NCI-H2107 (cell line): ENCODE measurements around the gene PRKRIP1.
"Not testable (repeated sequence)": the region's sequence is repeated elsewhere in the genome, so short reads cannot be mapped to it uniquely, and the experiment has no call there.

Experiments used
- DNase-seq: peaks from one replicate; lab custom pipeline; 2025; lab: John Stamatoyannopoulos, UW

The PRKRIP1 gene

GRCh38 chr7:102404005-102404861 lies 8.1 kb downstream of the PRKRIP1 start:
- peak; percentile 49 for DNase-seq

GRCh38 chr7:102404862-102405188 lies 8.7 kb downstream of the PRKRIP1 start:
- DNase-seq: not testable (repeated sequence)

- DNase-seq: no peak
Observed at GRCh38 chr7:102407910-102408309, 11.7 kb downstream of the PRKRIP1 start.

GRCh38 chr7:102408530-102408929 lies 12.4 kb downstream of the PRKRIP1 start:
- DNase-seq: not testable (repeated sequence)

DNA sequence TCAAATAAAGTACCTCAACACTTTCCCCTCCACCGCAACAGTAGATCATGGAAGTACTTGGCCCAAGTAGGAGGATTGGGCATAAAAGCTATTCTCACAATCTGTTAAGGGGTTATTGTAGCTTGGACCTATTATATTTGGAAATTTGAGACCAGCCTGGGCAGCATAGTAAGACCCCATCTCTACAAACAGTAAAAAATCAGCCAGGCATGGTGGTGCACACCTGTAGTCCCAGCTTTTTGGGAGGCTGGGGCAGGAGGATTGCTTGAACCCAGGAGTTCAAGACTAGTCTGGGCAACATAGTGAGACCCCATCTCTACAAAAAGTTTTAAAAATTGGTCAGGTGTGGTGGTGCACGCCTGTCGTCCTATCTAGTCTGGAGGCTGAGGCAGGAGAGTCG lies 13.2 kb downstream of the PRKRIP1 start:
- no peak for DNase-seq

GRCh38 chr7:102410123-102410522 lies 14.0 kb downstream of the PRKRIP1 start:
- no peak for DNase-seq

DNA sequence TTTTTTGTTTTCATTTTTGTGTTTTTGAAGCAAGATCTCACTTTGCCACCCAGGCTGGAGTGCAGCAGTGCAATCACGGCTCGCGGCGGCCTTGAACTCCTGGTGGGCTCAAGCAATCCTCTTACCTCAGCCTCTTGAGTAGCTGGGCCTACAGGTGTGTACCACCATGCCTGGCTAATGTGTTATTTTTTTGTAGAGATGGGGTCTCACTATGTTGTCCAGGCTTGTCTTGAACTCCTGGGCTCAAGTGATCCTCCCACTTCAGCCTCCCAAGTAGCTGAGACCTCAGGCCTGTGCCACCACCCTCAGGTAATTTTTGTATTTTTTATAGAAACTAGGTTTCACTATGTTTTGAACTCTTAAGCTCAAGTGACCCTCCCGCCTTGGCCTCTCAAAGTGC lies 14.8 kb downstream of the PRKRIP1 start:
- no peak for DNase-seq

- DNase-seq: no peak
Observed at GRCh38 chr7:102412548-102412947, 16.4 kb downstream of the PRKRIP1 start.

DNA sequence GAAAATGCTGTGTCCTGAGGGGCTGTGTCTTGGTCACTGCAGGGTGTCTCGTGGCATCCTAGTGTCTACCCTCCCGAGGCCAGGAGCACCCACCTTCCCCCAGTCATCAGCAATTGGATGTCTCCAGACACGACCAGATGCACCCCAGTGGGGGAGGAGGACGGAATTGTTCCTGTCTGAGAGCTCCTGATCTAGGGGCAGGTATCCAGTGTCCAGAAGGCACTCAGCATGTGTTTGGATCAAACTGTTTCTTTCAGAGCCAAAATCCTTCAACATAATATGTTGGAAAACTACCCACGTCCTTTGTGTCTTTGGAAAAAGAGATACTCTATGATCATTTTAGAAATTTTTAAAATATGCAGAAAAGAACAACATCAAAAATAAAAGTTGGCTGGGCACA lies 16.9 kb downstream of the PRKRIP1 start:
- no peak for DNase-seq

- no peak for DNase-seq
Observed at GRCh38 chr7:102413611-102414010, 17.4 kb downstream of the PRKRIP1 start.

GRCh38 chr7:102415685-102416225 lies 19.6 kb downstream of the PRKRIP1 start:
- DNase-seq: no peak

GRCh38 chr7:102416406-102416805 lies 20.2 kb downstream of the PRKRIP1 start:
- no peak for DNase-seq

- no peak for DNase-seq
Observed at GRCh38 chr7:102417105-102417504, 20.9 kb downstream of the PRKRIP1 start.

GRCh38 chr7:102418592-102418991 lies 22.4 kb downstream of the PRKRIP1 start:
- no peak for DNase-seq

- no peak for DNase-seq
Observed at GRCh38 chr7:102421706-102422240, 25.6 kb downstream of the PRKRIP1 start.

DNA sequence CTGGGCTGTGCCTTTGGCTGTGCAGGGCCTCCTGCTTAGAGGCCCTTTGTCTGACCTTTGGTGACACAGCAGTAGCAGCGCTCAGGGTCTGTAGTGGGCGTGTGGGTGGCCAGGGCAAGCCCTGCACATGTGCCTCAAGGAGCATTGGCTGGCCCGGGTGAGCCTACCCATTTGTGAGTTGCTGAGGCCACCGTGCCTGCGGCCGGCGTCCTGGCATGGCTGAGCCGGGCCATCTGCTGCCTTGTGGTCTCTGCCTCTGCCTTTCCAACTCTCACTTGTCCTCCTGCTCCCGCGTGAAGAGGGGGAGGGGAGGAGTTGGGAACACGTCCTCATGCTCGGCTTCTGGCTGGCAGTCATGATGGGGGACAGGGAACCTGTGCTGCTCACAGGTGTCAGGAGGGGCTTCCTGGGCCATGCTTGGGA lies 28.0 kb downstream of the PRKRIP1 start:
- no peak for DNase-seq

DNA sequence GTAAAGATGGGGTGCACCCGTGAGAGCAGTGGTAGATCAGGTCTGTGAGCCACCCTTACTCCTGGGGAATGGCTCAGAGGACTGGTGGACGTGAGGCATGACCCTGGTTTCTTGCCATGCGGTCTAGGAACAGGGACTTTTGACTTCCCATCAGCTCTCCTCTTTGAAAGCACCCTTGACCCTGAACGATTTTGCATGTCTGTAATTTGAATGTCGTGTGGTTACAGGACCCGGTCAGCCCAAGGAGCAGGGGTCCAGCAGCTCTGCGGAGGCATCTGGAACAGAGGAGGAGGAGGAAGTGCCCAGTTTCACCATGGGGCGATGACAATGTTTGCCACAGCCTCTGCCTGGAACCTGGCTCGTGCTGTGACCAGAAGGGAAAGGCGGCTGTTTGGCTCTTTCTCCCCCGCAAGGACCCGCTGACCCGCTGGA lies 28.6 kb downstream of the PRKRIP1 start:
- no peak for DNase-seq

DNA sequence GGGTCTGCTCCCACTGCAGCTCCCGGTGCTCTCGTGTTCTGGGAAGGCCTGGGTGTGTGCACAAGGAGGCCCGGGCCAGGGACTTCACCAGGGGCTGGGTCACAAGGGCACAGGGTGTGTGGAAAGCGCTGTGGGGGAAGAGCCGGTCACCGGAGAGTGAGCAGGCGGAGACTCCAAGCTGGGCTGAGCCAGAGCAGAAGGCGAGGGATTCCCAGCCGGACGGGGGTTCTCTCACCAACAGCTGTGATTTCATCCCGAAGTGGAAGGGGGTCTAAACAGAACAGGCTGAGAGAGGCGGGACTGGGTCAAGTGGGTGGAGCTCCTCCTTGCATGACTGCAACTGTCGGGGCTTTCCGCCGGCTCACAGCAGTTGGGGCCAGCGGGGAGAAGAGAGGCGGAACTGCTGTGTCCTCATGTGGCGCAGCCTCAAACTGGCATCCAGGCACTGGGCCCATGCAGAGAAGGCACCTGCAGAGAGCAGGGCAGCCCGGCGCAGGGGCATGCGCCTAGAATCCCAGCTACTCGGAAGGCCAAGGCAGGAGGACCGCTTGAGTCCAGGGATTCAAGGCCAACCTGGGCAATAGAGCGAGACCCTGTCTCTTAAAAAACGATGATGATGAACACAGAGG lies 29.6 kb downstream of the PRKRIP1 start:
- no peak for DNase-seq

DNA sequence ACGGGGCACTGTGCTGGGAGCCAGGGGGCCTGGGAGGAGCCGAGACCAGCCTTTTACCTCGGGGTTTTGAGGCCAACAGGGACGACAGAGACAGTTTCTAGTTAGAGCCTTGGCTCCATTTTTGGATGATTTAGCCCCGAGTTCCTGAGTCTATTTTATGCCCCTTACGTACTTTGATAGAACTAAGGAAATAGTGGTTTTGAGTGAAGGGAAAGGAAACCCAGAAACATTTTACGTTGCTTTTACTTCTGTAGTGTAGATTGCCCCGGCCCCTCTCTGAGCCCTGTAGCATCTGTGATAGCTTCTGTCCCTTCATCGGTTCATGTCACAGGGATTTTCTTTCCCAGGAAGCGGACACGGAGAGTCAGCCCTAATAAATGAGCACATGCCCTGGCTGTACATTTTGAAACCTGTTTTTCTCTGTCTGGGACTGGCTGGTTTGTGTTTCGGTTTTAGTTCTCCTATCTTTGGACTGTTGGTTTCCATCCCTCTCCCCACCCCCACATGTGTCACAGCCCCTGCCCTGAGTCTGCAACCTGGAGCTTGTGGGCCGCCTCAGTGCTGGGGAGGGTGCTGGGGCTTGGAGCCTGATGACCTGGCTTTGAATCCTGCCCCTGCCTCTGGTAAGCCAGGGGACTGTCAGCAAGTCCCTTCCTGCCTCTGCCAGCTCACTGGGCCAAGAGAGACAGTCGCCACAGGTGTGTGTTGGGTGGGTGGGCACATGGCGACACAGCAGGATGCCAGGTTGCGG lies 30.3 kb downstream of the PRKRIP1 start:
- no peak for DNase-seq

GRCh38 chr7:102427019-102427405 lies 30.8 kb downstream of the PRKRIP1 start:
- no peak for DNase-seq

GRCh38 chr7:102429141-102429899 lies 33.2 kb downstream of the PRKRIP1 start:
- no peak for DNase-seq
